HepG2 (cell line): ENCODE data around the gene MSL3B.

Experiments used
- ATAC-seq: fragments of 200-7000 bp; cut with Tn5 transposase; 3 replicates; pipeline ENCODE4 v1.9.1; 2020; ENCODE audit warnings: mild to moderate bottlenecking, moderate library complexity
- BruUV-seq: library from RNA; stranded (reverse); fragments of 400-500 nt; replicated peaks from 2 replicates; lab custom pipeline; 2021; lab: Mats Ljungman, UMichigan
- CTCF ChIA-PET: fragments of 300-600 bp; formaldehyde crosslinking; extraction: SDS; loops from one replicate; lab custom pipeline; 2021; ENCODE audit warnings: low total read pairs, inconsistent platforms, low intra/inter-chr PET ratio; lab: Yijun Ruan, JAX
- POLR2A ChIA-PET: fragments of 350-600 bp; sonication (Branson Sonifier 250); formaldehyde crosslinking; loops from one replicate; lab custom pipeline; 2020; ENCODE audit warnings: antibody characterized with exemption, inconsistent platforms; lab: Yijun Ruan, JAX
- DNase-seq: peaks from one replicate; pipeline ENCODE4 v3.0.0-alpha.2; 2015; ENCODE audit warnings: low spot score
- FAIRE-seq: peaks from 3 replicates; lab custom pipeline; 2011; peaks lifted over from hg19 to GRCh38; lab: Jason Lieb, UNC
- H2AFZ ChIP-seq: one replicate; pipeline ENCODE4 v1.6.1; 2011; ENCODE audit warnings: low read length, inconsistent platforms
- H3K27ac ChIP-seq: fragments of 300-600 bp; 3 replicates; pipeline ENCODE4 v1.8.0; 2011; ENCODE audit warnings: mixed run types, mild to moderate bottlenecking, mixed read lengths, low read length, inconsistent platforms; ENCODE audit not compliant: insufficient read depth; ENCODE audit errors: extremely low read length
- H3K27me3 ChIP-seq, 2 experiments: fragments of 200-600 bp in 1 of 2; 2 replicates in 1 of 2; 3 replicates in 1 of 2; pipeline versions ENCODE4 v1.6.0 to v1.8.0; 2011; ENCODE audit warnings: low read length in 2 of 2, mild to moderate bottlenecking in 2 of 2, moderate library complexity in 2 of 2, inconsistent platforms in 1 of 2; ENCODE audit not compliant: insufficient read depth in 2 of 2, control insufficient read depth in 1 of 2
- H3K36me3 ChIP-seq, 2 experiments: fragments of 200-600 bp in 1 of 2; replicated peaks in 1 of 2; 2 replicates in 1 of 2; 3 replicates in 1 of 2; pipeline versions ENCODE4 v1.5.1 to v1.8.0; 2011; ENCODE audit warnings: low read length in 2 of 2, inconsistent platforms in 1 of 2; ENCODE audit not compliant: insufficient read depth in 2 of 2, control insufficient read depth in 1 of 2
- H3K4me1 ChIP-seq: 2 replicates; pipeline ENCODE4 v1.5.1; 2012; ENCODE audit warnings: low read length, inconsistent platforms; ENCODE audit not compliant: insufficient read depth
- H3K4me2 ChIP-seq: 2 replicates; pipeline ENCODE4 v1.6.0; 2011; ENCODE audit warnings: low read depth, low read length, inconsistent platforms
- H3K4me3 ChIP-seq, 3 experiments: fragments of 200-600 bp in 1 of 3; sonication (generic), shearing (Covaris generic) in 1 of 3; replicated peaks in 1 of 3; 2 replicates each; pipeline ENCODE4 v1.5.1; 2011 to 2016; ENCODE audit warnings: low read length in 3 of 3, inconsistent platforms in 2 of 3, low read depth in 2 of 3, mild to moderate bottlenecking in 2 of 3, control low read depth in 1 of 3, mixed read lengths in 1 of 3; ENCODE audit not compliant: insufficient read depth in 1 of 3
- H3K79me2 ChIP-seq: one replicate; pipeline ENCODE4 v1.6.1; 2011; ENCODE audit warnings: low read length, inconsistent platforms; ENCODE audit not compliant: insufficient read depth
- H3K9ac ChIP-seq: 2 replicates; pipeline ENCODE4 v1.6.0; 2011; ENCODE audit warnings: mild to moderate bottlenecking, low read depth, low read length, inconsistent platforms; ENCODE audit not compliant: insufficient read depth
- H3K9me3 ChIP-seq: 2 replicates; pipeline ENCODE4 v1.5.1; 2012; ENCODE audit warnings: mild to moderate bottlenecking, low read length
- H4K20me1 ChIP-seq: 2 replicates; pipeline ENCODE4 v1.6.0; 2011; ENCODE audit warnings: inconsistent platforms, mild to moderate bottlenecking, low read length, moderate library complexity; ENCODE audit not compliant: insufficient read depth
- HNRNPK ChIP-seq: fragments of 200-400 bp; formaldehyde crosslinking; IDR thresholded peaks from 2 replicates; pipeline ENCODE4 v1.6.1; 2018; ENCODE audit warnings: low read length, low read depth, moderate library complexity, mild to moderate bottlenecking; ENCODE audit not compliant: poor library complexity, severe bottlenecking
- POLR2A ChIP-seq, 2 experiments: IDR thresholded peaks; 2 replicates each; pipeline ENCODE4 v1.6.1; 2011; ENCODE audit warnings: low read depth in 2 of 2, low read length in 2 of 2, mild to moderate bottlenecking in 1 of 2, moderate library complexity in 1 of 2; ENCODE audit not compliant: insufficient read depth in 1 of 2
- SATB2 ChIP-seq: sonication (generic); formaldehyde crosslinking; IDR thresholded peaks from 2 replicates; pipeline ENCODE4 v1.5.0; 2020; ENCODE audit warnings: missing genetic modification reagents
- SMC3 ChIP-seq: IDR thresholded peaks from 2 replicates; pipeline ENCODE4 v1.6.1; 2011; ENCODE audit warnings: low read length, improper control_type of control experiment
- WGBS: methylation state at CpG from one replicate; pipeline ENCODE4 v1.1.6; 2017; ENCODE audit warnings: low lambda C conversion rate; 5-methylcytosine and 5-hydroxymethylcytosine counted together
- in situ Hi-C: cut with HindIII; loops from 2 replicates; pipeline ENCODE4 v1.10.0; 2017; ENCODE audit warnings: low pct_unique_long_range_greater_than_20kb; ENCODE audit not compliant: extremely low pct_ligation_motif_present
- intact Hi-C: fragments of 100-400 bp; cut with micrococcal nuclease; formaldehyde crosslinking; loops from one replicate; pipeline ENCODE4 v1.10.0; 2022; ENCODE audit not compliant: unreplicated experiment
- TF ChIP-seq, protein P1 (sequence below): IDR thresholded peaks from 2 replicates; pipeline ENCODE4 v1.6.1; 2016; ENCODE audit warnings: missing compliant biosample characterization, missing genetic modification reagents, borderline replicate concordance
- TF ChIP-seq, protein P2 (sequence below): sonication (generic); formaldehyde crosslinking; IDR thresholded peaks from 2 replicates; pipeline ENCODE4 v1.9.0; 2021; ENCODE audit warnings: missing genetic modification reagents, mild to moderate bottlenecking, borderline replicate concordance

Gene MSL3B

DNA sequence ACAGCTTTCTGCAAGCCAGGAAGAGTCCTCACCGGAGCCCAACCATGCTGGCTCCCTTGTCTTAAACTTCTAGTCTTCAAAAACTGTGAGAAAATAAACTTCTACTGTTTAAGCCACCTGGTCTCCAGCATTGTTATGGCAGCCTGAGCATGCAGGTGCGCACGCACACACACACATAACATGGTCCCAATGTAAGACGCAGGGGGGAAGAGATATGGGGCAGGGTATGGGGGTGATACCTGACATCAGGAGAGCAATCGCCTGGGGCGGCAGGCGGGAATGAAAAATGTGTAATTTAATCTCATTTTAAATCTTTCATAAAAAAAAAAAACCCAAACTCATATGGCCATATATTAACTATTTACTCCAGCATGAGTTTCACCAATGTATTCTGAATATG lies 31.8 kb downstream of the MSL3B start:
- no peaks in the 10 kb centered on the region for H3K27me3 ChIP-seq
- 99% methylated on average over 7 of the region's 7 CpGs for WGBS
- ChIA-PET CTCF (no interaction called here), POLR2A (no interaction called here)
- ATAC-seq (no peak), DNase-seq (no peak), FAIRE-seq (no peak)
- in situ Hi-C loops, result loop anchor here (25.0 kb wide), 1 partner anchor 524 kb away; the partner anchor contains the start of gene SAG
- no TSS peak for BruUV-seq
- H3K27ac ChIP-seq, result no peak overlapping the region
- no peak overlapping the region for H3K9ac ChIP-seq
- peaks cover 43 to 65% of the 10 kb centered on the region in 2 experiments for H3K36me3 ChIP-seq
- H3K4me1 ChIP-seq, result peaks cover 22% of the 10 kb centered on the region; the same call in 1 of the 2 replicates
- H3K79me2 ChIP-seq, result peaks cover 40% of the 10 kb centered on the region
- no peak overlapping the region for H3K4me3 ChIP-seq
- peaks cover 16% of the 10 kb centered on the region; the same call in 1 of the 2 replicates for H4K20me1 ChIP-seq
- TF ChIP-seq HNRNPK (no peak), SATB2 (CRISPR knock-in tag) (no peak), POLR2A (IDR thresholded peaks at IDR 0.05; ENCODE audit: insufficient read depth in 1 of 2, low read depth in 2 of 2, low read length in 2 of 2) (no peak), SMC3 (no peak)
- TF ChIP-seq, protein P1, sequence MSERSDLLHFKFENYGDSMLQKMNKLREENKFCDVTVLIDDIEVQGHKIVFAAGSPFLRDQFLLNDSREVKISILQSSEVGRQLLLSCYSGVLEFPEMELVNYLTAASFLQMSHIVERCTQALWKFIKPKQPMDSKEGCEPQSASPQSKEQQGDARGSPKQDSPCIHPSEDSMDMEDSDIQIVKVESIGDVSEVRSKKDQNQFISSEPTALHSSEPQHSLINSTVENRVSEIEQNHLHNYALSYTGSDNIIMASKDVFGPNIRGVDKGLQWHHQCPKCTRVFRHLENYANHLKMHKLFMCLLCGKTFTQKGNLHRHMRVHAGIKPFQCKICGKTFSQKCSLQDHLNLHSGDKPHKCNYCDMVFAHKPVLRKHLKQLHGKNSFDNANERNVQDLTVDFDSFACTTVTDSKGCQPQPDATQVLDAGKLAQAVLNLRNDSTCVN (CRISPR knock-in tag), result no peak
- TF ChIP-seq, protein P2, sequence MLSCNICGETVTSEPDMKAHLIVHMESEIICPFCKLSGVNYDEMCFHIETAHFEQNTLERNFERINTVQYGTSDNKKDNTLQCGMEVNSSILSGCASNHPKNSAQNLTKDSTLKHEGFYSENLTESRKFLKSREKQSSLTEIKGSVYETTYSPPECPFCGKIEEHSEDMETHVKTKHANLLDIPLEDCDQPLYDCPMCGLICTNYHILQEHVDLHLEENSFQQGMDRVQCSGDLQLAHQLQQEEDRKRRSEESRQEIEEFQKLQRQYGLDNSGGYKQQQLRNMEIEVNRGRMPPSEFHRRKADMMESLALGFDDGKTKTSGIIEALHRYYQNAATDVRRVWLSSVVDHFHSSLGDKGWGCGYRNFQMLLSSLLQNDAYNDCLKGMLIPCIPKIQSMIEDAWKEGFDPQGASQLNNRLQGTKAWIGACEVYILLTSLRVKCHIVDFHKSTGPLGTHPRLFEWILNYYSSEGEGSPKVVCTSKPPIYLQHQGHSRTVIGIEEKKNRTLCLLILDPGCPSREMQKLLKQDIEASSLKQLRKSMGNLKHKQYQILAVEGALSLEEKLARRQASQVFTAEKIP (CRISPR knock-in tag), result no peak
- intact Hi-C loops, result loop anchor here (10.0 kb wide), 1 partner anchor 392 kb away; no protein-coding TSS in a partner anchor
- H2AFZ ChIP-seq, result no peak overlapping the region
- H3K9me3 ChIP-seq, result no peaks in the 10 kb centered on the region
- H3K4me2 ChIP-seq, result no peak overlapping the region
